Amniotic epithelial cell (primary cell): Measurements from ENCODE around the gene ARL17B.
"Not testable (repeated sequence)": the region's sequence is repeated elsewhere in the genome, so short reads cannot be mapped to it uniquely, and the experiment has no call there.

Experiments
- DNase-seq: peaks from one replicate; pipeline ENCODE4 v3.0.0-alpha.2; 2010; ENCODE audit warnings: low read depth

Gene ARL17B

GRCh38 chr17:46361755-46362154, at the start of gene ARL17B:
TSS of gene ARL17B (minus strand) at chr17:46361766. CDS start at chr17:46358397, 3,369 bp downstream.
- DNase-seq, result not testable (repeated sequence)

GRCh38 chr17:46409864-46410263, 48.3 kb upstream of the ARL17B start:
- DNase-seq, result not testable (repeated sequence)

GRCh38 chr17:46407155-46407554, 45.6 kb upstream of the ARL17B start:
- not testable (repeated sequence) for DNase-seq

- DNase-seq, result not testable (repeated sequence)
Observed at GRCh38 chr17:46401033-46401787, 39.6 kb upstream of the ARL17B start.

GRCh38 chr17:46400543-46400942, 39.0 kb upstream of the ARL17B start:
- not testable (repeated sequence) for DNase-seq

GRCh38 chr17:46399993-46400392, 38.4 kb upstream of the ARL17B start:
- not testable (repeated sequence) for DNase-seq

GRCh38 chr17:46396292-46396691, 34.7 kb upstream of the ARL17B start:
- not testable (repeated sequence) for DNase-seq

- DNase-seq, result not testable (repeated sequence)
Observed at GRCh38 chr17:46393702-46394101, 32.1 kb upstream of the ARL17B start.

GRCh38 chr17:46385491-46385890, 23.9 kb upstream of the ARL17B start:
- DNase-seq, result not testable (repeated sequence)

- DNase-seq, result not testable (repeated sequence)
Observed at GRCh38 chr17:46383118-46383517, 21.6 kb upstream of the ARL17B start.

- DNase-seq, result not testable (repeated sequence)
Observed at GRCh38 chr17:46373418-46373817, 11.9 kb upstream of the ARL17B start.

- not testable (repeated sequence) for DNase-seq
Observed at GRCh38 chr17:46372236-46373229, 11.0 kb upstream of the ARL17B start.

- not testable (repeated sequence) for DNase-seq
Observed at GRCh38 chr17:46367520-46367919, 6.0 kb upstream of the ARL17B start.

- not testable (repeated sequence) for DNase-seq
Observed at GRCh38 chr17:46361145-46361735, 326 bp downstream of the ARL17B start.

- DNase-seq, result not testable (repeated sequence)
Observed at GRCh38 chr17:46353856-46354255, 7.7 kb downstream of the ARL17B start.

GRCh38 chr17:46349060-46349459, 12.5 kb downstream of the ARL17B start:
- DNase-seq, result not testable (repeated sequence)

- not testable (repeated sequence) for DNase-seq
Observed at GRCh38 chr17:46348345-46348744, 13.2 kb downstream of the ARL17B start.

GRCh38 chr17:46342131-46342530, 19.4 kb downstream of the ARL17B start:
- not testable (repeated sequence) for DNase-seq

- not testable (repeated sequence) for DNase-seq
Observed at GRCh38 chr17:46341220-46341619, 20.3 kb downstream of the ARL17B start.

GRCh38 chr17:46294831-46295230, 66.7 kb downstream of the ARL17B start, which contains the start of gene LRRC37A:
TSS of gene LRRC37A (plus strand) at chr17:46295131. CDS start at chr17:46295134, 3 bp downstream.
- not testable (repeated sequence) for DNase-seq

- not testable (repeated sequence) for DNase-seq
Observed at GRCh38 chr17:46291618-46292017, 69.9 kb downstream of the ARL17B start.
